ENCODE data around the gene JAK1. TPM values are rescaled to one million over a fixed set of nuclear protein-coding genes. Genes with fewer than 3 reads are reported as not detected.

Gene JAK1
- total RNA-seq, 1 experiment from 2014 or later = 73.1 TPM

DNA sequence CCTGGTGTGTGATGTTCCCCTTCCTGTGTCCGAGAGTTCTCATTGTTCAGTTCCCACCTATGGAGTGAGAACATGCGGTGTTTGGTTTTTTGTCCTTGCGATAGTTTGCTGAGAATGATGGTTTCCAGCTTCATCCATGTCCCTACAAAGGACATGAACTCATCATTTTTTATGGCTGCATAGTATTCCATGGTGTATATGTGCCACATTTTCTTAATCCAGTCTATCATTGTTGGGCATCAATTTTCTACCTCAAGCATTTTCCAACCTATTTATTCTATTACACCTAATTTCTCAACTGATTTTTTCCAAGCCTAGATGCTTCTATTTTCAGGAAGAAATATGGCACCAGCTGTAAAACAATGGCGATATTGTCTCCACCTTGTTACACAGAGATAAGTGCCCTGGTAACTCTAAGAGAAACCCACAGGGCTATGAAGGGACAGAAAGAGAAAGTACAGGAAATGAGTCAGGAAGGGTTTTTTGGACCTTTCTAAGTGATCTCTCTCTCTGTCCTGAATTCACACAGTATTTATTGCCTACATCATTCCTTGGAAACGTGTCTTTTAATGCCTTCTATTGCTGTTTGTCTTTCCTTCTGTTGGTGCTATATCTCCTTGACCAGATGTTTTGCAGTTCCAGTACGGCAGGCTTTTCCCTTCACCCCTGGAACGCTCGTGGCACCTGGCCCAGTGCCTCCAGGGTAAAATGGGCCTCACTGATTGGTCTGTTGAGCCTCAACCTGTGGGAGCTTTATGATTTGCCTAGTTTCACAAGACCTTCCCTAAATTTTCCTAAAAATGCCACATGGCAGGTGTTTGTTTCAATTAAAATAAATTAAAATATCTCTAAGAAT is 14.6 kb upstream of the JAK1 start:
- H3K36me3 Mint-ChIP-seq (ENCODE audit: insufficient read depth, unreplicated experiment) = no peaks in the 10 kb centered on the region
- no peaks in the 10 kb centered on the region for H3K9me3 Mint-ChIP-seq (ENCODE audit: unreplicated experiment)
- no peak overlapping the region for H3K4me3 Mint-ChIP-seq (ENCODE audit: unreplicated experiment)
- H3K27ac Mint-ChIP-seq (ENCODE audit: low read depth, unreplicated experiment) = no peak overlapping the region
- ChIA-PET POLR2A (interaction anchor here (0.7 to 1.5 kb wide), 4 partner anchors 9 to 204 kb away, joined by 3 to 5 read pairs (median 3); partner anchors contain the start of gene JAK1), CTCF (interaction anchor here (0.5 to 0.8 kb wide), 3 partner anchors 12 to 135 kb away, joined by 3 read pairs; no protein-coding TSS in a partner anchor)
- peaks cover 19% of the 10 kb centered on the region for H3K4me1 Mint-ChIP-seq (ENCODE audit: insufficient read depth, unreplicated experiment)
- no TSS peak for BruUV-seq (replicated peaks)
- no peaks in the 10 kb centered on the region for H3K27me3 Mint-ChIP-seq (ENCODE audit: insufficient read depth, unreplicated experiment)
- TF ChIP-seq, protein P1, sequence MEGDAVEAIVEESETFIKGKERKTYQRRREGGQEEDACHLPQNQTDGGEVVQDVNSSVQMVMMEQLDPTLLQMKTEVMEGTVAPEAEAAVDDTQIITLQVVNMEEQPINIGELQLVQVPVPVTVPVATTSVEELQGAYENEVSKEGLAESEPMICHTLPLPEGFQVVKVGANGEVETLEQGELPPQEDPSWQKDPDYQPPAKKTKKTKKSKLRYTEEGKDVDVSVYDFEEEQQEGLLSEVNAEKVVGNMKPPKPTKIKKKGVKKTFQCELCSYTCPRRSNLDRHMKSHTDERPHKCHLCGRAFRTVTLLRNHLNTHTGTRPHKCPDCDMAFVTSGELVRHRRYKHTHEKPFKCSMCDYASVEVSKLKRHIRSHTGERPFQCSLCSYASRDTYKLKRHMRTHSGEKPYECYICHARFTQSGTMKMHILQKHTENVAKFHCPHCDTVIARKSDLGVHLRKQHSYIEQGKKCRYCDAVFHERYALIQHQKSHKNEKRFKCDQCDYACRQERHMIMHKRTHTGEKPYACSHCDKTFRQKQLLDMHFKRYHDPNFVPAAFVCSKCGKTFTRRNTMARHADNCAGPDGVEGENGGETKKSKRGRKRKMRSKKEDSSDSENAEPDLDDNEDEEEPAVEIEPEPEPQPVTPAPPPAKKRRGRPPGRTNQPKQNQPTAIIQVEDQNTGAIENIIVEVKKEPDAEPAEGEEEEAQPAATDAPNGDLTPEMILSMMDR (IDR thresholded peaks at IDR 0.05; ENCODE audit: unreplicated experiment) = no peak
- no peak for DNase-seq (ENCODE audit: unreplicated experiment)
- intact Hi-C loops (cut with micrococcal nuclease) = no loop called here

DNA sequence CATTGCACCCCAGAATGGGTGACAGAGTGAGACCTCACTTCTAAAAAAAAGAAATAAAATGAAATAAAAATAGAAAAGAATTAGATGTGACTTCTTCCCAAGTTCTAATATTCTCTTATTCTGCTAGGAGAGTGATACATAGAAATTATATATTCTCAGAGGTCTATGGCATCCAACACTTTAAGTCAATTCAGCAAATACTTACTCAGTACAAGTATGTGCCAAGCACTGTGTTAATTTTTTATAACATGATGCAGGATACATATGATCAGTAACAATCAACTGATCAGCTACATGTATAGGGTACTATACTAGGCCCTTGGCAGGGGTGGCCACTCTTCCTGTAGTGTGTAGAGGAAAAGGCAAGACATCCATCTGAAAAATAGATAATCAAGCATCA is 13.0 kb upstream of the JAK1 start:
- no peak for DNase-seq (ENCODE audit: unreplicated experiment)
- TF ChIP-seq, protein P1 (IDR thresholded peaks at IDR 0.05; ENCODE audit: unreplicated experiment) = no peak
- no peak overlapping the region for H3K27ac Mint-ChIP-seq (ENCODE audit: low read depth, unreplicated experiment)
- H3K4me1 Mint-ChIP-seq (ENCODE audit: insufficient read depth, unreplicated experiment) = peaks cover 19% of the 10 kb centered on the region
- ChIA-PET POLR2A (interaction anchor here (1.1 to 1.3 kb wide), 2 partner anchors 28 to 65 kb away, joined by 3 read pairs; no protein-coding TSS in a partner anchor), CTCF (no interaction called here)
- no peak overlapping the region for H3K4me3 Mint-ChIP-seq (ENCODE audit: unreplicated experiment)
- no peaks in the 10 kb centered on the region for H3K36me3 Mint-ChIP-seq (ENCODE audit: insufficient read depth, unreplicated experiment)
- BruUV-seq (replicated peaks) = no TSS peak
- no peaks in the 10 kb centered on the region for H3K27me3 Mint-ChIP-seq (ENCODE audit: insufficient read depth, unreplicated experiment)
- H3K9me3 Mint-ChIP-seq (ENCODE audit: unreplicated experiment) = no peaks in the 10 kb centered on the region
- intact Hi-C loops (cut with micrococcal nuclease) = no loop called here

DNA sequence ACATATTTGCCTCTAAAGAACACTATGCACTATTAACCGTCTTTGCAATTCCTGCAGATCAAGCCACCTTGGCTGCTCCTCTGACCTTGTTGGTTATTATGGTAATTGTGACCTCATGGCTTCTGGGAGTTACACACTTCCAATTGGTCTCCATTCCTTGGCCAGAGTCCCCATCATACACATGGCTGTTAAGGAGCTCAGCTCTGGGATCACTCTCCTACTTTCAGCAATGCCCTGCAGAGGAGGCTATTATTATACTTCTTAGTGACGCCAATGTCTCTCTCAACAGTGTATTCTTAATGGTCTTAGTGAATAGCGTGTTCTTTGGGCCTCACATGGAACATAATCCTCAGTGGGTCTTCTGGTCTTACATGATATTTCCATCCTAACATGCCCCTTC is 10.0 kb upstream of the JAK1 start:
- CTCF ChIA-PET = no interaction called here
- Mint-ChIP-seq H3K27me3 (ENCODE audit: insufficient read depth, unreplicated experiment) (no peaks in the 10 kb centered on the region), H3K4me3 (ENCODE audit: unreplicated experiment) (no peak overlapping the region), H3K9me3 (ENCODE audit: unreplicated experiment) (no peaks in the 10 kb centered on the region), H3K4me1 (ENCODE audit: insufficient read depth, unreplicated experiment) (peaks cover 5% of the 10 kb centered on the region), H3K36me3 (ENCODE audit: insufficient read depth, unreplicated experiment) (no peaks in the 10 kb centered on the region), H3K27ac (ENCODE audit: low read depth, unreplicated experiment) (no peak overlapping the region)
- BruUV-seq (replicated peaks) = no TSS peak
- DNase-seq (ENCODE audit: unreplicated experiment) = no peak
- TF ChIP-seq, protein P1 (IDR thresholded peaks at IDR 0.05; ENCODE audit: unreplicated experiment) = no peak
- POLR2A ChIA-PET = interaction anchor here (1.2 kb wide), 1 partner anchor 10 kb away, joined by 6 read pairs; the partner anchor contains the start of gene JAK1
- intact Hi-C loops (cut with micrococcal nuclease) = no loop called here

DNA sequence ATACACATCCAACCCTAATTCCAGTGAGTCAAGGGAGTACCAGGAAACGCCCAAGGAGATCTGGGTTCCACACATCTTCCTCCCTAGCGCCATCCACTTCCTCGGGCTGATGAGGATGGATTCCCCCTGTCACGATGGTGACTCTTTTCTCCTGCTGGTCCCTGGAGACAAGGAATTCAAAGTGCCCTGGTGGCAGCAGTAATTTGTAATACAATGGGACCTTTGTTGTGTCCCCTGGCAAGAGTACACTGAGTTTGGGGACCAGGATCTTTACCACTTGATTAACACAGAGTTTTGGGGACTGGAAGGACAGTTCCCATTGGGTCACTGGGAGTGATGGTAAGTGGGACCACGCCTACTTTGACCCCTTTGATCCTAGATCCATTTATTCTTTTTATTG is 9.4 kb upstream of the JAK1 start:
- H3K4me3 Mint-ChIP-seq (ENCODE audit: unreplicated experiment) = no peak overlapping the region

More for the DNA sequence above, 9.4 kb upstream of the JAK1 start:
- H3K9me3 Mint-ChIP-seq (ENCODE audit: unreplicated experiment) = no peaks in the 10 kb centered on the region
- no peaks in the 10 kb centered on the region for H3K36me3 Mint-ChIP-seq (ENCODE audit: insufficient read depth, unreplicated experiment)
- no peaks in the 10 kb centered on the region for H3K27me3 Mint-ChIP-seq (ENCODE audit: insufficient read depth, unreplicated experiment)
- POLR2A ChIA-PET = no interaction called here
- DNase-seq (ENCODE audit: unreplicated experiment) = no peak
- CTCF ChIA-PET = no interaction called here
- no TSS peak for BruUV-seq (replicated peaks)
- TF ChIP-seq, protein P1 (IDR thresholded peaks at IDR 0.05; ENCODE audit: unreplicated experiment) = no peak
- no peaks in the 10 kb centered on the region for H3K4me1 Mint-ChIP-seq (ENCODE audit: insufficient read depth, unreplicated experiment)
- intact Hi-C loops (cut with micrococcal nuclease) = no loop called here
- H3K27ac Mint-ChIP-seq (ENCODE audit: low read depth, unreplicated experiment) = no peak overlapping the region

Data from MCF 10A (cell line).